Glutamatergic neuron (in vitro differentiated cells): ENCODE data around the gene IFI27L2. TPM values are rescaled to one million over a fixed set of nuclear protein-coding genes. Genes with fewer than 3 reads are reported as not detected.

Experiments
- DNase-seq: peaks from one replicate; pipeline ENCODE4 v3.0.0; 2022
- H3K27ac Mint-ChIP-seq: one replicate; pipeline ENCODE4 v1.8.0; 2020; ENCODE audit warnings: mild to moderate bottlenecking, mixed read lengths, inconsistent platforms; ENCODE audit not compliant: unreplicated experiment
- H3K27me3 Mint-ChIP-seq: one replicate; pipeline ENCODE4 v1.8.0; 2020; ENCODE audit warnings: mild to moderate bottlenecking, moderate library complexity, mixed read lengths, inconsistent platforms; ENCODE audit not compliant: unreplicated experiment
- H3K36me3 Mint-ChIP-seq: one replicate; pipeline ENCODE4 v1.8.0; 2020; ENCODE audit warnings: mild to moderate bottlenecking, mixed read lengths, inconsistent platforms; ENCODE audit not compliant: unreplicated experiment
- H3K4me1 Mint-ChIP-seq: one replicate; pipeline ENCODE4 v1.8.0; 2020; ENCODE audit warnings: mild to moderate bottlenecking, low read depth, mixed read lengths, inconsistent platforms; ENCODE audit not compliant: unreplicated experiment
- H3K4me3 Mint-ChIP-seq: one replicate; pipeline ENCODE4 v1.8.0; 2020; ENCODE audit warnings: mild to moderate bottlenecking, mixed read lengths, inconsistent platforms; ENCODE audit not compliant: unreplicated experiment
- H3K9me3 Mint-ChIP-seq: one replicate; pipeline ENCODE4 v1.8.0; 2020; ENCODE audit warnings: mild to moderate bottlenecking, moderate library complexity, mixed read lengths, inconsistent platforms; ENCODE audit not compliant: unreplicated experiment
- CTCF ChIP-seq: fragments of 200-600 bp; sonication (generic); IDR thresholded peaks from one replicate; pipeline ENCODE4 v1.5.0; 2021; ENCODE audit not compliant: partially characterized antibody, unreplicated experiment
- total RNA-seq: library from RNA; stranded (reverse); fragmentation: NEBNext Ultra II Directional; extraction: Animal tissue kit (Norgen Biotek cat#: 25700); gene quantifications from one replicate; pipeline ENCODE4 v1.2.1, GENCODE V29; 2021; ENCODE audit not compliant: unreplicated experiment

IFI27L2 gene
- total RNA-seq, 1 donor from 2014 or later: 52.7 TPM

GRCh38 chr14:94143239-94143638, 13.8 kb upstream of the IFI27L2 start:
- Mint-ChIP-seq H3K9me3 (peaks cover 4% of the 10 kb centered on the region), H3K4me3 (no peak overlapping the region), H3K27ac (no peak overlapping the region), H3K27me3 (no peaks in the 10 kb centered on the region), H3K4me1 (peaks cover 7% of the 10 kb centered on the region), H3K36me3 (no peaks in the 10 kb centered on the region)
- DNase-seq: no peak
- no peak for TF ChIP-seq CTCF

- DNase-seq: no peak
- H3K36me3 Mint-ChIP-seq: no peaks in the 10 kb centered on the region
- no peaks in the 10 kb centered on the region for H3K27me3 Mint-ChIP-seq
- H3K27ac Mint-ChIP-seq: no peak overlapping the region
- no peak overlapping the region for H3K4me3 Mint-ChIP-seq
- no peak for TF ChIP-seq CTCF
- peaks cover 4% of the 10 kb centered on the region for H3K9me3 Mint-ChIP-seq
- H3K4me1 Mint-ChIP-seq: peaks cover 7% of the 10 kb centered on the region
Measured at GRCh38 chr14:94142836-94143235, 13.4 kb upstream of the IFI27L2 start.

- peaks cover 4% of the 10 kb centered on the region for H3K9me3 Mint-ChIP-seq
- H3K27ac Mint-ChIP-seq: no peak overlapping the region
- H3K36me3 Mint-ChIP-seq: no peaks in the 10 kb centered on the region
- no peak for TF ChIP-seq CTCF
- no peak for DNase-seq
- H3K27me3 Mint-ChIP-seq: no peaks in the 10 kb centered on the region
- peaks cover 7% of the 10 kb centered on the region for H3K4me1 Mint-ChIP-seq
- H3K4me3 Mint-ChIP-seq: no peak overlapping the region
Measured at GRCh38 chr14:94142247-94142646, 12.8 kb upstream of the IFI27L2 start.

GRCh38 chr14:94139421-94139820, 10.0 kb upstream of the IFI27L2 start:
- DNase-seq: no peak
- no peak overlapping the region for H3K4me3 Mint-ChIP-seq
- H3K27ac Mint-ChIP-seq: no peak overlapping the region
- TF ChIP-seq CTCF: no peak
- H3K36me3 Mint-ChIP-seq: peaks cover 12% of the 10 kb centered on the region
- H3K4me1 Mint-ChIP-seq: peaks cover 2% of the 10 kb centered on the region
- H3K27me3 Mint-ChIP-seq: no peaks in the 10 kb centered on the region
- peaks cover 3% of the 10 kb centered on the region for H3K9me3 Mint-ChIP-seq

- Mint-ChIP-seq H3K9me3 (peaks cover 2% of the 10 kb centered on the region), H3K4me3 (no peak overlapping the region), H3K27me3 (no peaks in the 10 kb centered on the region), H3K27ac (no peak overlapping the region), H3K36me3 (peaks cover 12% of the 10 kb centered on the region), H3K4me1 (peaks cover 1% of the 10 kb centered on the region)
- no peak for DNase-seq
- TF ChIP-seq CTCF: no peak
Measured at GRCh38 chr14:94139006-94139405, 9.6 kb upstream of the IFI27L2 start.
